Stimulated activated CD8-positive, alpha-beta memory T cell treated with anti-CD3 and anti-CD28 coated beads, Interleukin-15, amount 100 ng/mL, for 1 hour (primary cell): ENCODE data around the gene SETMAR.
"Not testable (repeated sequence)": the region's sequence is repeated elsewhere in the genome, so short reads cannot be mapped to it uniquely, and the experiment has no call there.

Experiments used
- DNase-seq: peaks from one replicate; pipeline ENCODE4 v3.0.0-alpha.2; 2020; ENCODE audit warnings: low read depth

Gene SETMAR

DNA sequence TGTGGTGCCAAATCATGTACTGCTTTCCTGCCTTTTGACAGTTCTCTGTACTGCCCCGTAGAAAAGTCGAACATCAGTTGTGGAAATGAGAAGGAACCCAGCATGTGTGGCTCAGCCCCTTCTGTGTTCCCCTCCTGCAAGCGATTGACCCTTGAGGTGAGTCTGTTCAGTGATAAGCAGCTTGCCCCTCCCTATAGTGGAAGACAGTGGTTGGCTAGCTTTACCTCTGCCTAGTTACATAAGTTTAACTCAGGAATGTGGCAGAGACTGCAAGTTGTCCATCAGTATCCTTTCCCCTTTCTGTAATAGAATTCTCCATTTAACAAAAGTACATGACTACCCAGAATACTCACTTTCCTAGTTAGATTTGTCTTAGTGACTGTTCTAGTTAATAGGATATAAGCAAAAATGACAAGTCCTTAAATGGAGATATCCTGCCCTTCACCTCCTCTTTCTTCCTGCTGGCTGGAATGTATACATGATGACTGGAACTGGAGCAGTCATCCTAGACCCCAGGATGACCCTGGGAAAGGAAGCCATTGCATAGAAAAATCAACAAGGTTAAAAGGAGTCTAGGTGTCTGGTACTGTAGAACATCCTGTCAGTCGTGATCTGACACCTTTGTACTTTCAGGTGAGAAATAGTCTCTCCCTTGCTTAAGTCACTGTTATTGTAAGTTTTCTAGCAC, 10.6 kb downstream of the SETMAR start:
- DNase-seq, result no peak

DNA sequence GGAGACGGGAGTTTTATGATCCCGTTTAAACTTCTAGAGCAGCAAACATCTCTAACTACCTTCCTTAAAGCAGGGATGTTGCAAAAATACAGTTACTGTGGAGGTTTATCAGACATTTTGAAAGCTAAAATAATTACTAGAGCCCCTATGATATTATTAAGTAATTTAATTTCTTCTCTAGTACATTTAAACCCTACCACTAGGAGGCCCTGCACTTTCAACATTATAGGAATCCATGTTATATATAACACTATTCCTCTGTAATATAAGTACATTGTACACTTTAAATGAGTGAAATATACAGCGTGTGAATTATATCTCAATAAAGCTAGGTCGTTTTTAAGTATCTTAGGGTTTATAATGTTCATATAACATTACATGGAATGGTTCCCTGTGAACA, 11.5 kb downstream of the SETMAR start:
- no peak for DNase-seq

GRCh38 chr3:4320096-4320911, 17.1 kb downstream of the SETMAR start:
- no peak for DNase-seq

- no peak for DNase-seq
Observed at GRCh38 chr3:4321732-4322131, 18.6 kb downstream of the SETMAR start.

DNA sequence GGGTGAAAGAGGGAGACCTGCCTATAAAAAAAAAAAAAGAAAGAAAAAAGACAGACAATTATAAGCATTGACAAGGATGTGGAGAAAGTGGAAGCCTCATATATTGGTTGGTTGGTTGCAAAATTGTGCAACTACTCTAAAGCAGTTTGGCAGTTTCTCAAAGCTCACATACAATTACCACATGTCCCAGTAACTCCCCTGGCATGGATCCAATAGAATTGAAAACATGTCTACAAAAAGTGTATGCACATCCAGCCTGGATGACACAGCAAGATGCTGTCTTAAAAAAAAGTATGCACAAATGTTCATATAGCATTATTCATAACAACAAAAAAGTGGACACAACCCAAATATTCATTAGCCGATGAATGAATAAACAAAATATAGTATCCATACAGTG, 19.5 kb downstream of the SETMAR start:
- DNase-seq, result no peak

DNA sequence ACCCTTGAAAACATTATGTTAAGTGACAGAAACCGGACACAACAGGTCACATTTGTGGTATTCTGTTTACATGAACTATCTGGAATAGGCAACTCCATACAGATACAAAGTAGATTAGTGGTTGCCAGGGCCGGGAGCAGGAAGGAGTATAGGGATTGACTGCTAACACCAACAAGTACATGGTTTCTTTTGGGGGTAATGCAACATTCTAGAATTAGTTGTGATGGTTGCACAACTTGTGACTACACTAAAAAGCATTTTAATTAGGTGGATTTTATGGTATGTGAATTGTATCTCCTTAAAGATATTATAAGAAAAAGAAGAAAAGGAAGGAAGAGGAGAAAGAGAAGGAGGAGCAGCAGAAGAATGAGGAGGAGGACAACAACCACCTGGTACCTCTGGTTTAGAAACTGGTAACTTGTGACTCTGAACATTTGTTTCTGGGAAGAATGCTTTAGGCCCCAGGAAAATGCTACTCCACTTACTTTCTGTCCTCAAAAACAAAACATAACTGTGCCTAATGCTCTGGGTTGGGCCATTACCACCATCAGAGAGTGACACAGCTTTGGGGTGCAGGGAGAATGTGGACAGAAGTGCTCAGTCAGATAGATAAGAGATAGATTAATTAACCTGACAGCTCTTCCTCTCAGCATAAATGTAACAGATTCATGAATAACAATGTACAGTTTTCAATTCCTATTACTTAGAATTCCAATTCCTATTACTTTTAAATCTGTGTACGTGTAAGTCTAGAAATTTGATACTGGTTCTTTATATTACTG, 20.3 kb downstream of the SETMAR start:
- DNase-seq, result no peak

DNA sequence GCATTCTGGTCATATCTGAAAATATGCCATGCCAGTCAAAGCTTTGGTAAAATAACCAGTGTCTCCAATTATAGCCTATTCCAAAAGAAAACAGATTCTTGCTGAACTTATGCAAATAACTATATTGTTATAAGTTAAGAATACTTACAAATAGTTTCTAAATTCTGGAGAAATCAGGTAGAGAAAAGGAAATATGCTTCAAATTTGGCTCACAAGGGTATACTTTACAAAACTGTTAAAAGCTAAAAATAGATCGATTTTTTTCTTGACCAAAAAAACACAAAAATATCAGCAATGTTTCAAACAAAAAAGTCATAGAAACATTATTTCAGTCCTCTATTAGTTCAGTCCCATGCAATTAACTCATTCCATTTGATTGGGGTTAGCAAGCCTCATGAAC, 23.7 kb downstream of the SETMAR start:
- DNase-seq, result no peak

DNA sequence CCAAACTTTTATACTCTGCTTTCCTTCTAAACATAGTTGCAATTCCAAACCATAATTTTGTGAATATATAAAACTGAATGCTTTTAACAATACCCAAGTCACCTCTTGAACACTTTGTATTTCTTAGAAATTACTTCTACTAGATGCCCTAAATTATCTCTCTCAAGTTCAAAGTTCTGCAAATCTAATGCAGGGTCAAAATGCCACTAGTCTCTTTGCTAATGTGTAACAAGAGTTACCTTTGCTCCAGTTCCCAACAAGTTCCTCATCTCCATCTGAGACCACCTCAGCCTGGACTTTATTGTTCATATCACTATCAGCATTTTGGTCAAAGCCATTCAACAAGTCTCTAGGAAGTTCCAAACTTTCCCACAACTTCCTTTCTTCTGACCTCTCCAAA, 26.6 kb downstream of the SETMAR start:
- DNase-seq, result not testable (repeated sequence)

DNA sequence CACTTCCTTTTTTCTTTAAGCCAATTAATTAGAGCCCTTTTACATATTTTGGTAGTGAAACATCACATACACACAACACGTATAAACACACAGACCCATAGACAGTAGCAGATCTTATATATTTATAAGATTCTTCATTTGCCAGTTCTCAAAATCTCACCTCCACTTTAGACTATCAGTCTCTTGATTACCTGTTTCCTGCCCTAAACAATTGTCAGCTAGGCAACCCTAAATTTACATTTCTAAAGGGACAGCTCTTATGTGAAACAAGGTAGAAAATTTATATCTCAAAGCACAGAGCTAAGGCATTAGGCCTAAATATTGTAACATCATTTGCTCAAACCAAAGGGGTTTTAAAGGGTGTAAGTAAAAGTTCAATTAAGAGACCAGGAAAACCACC, 28.9 kb downstream of the SETMAR start:
- no peak for DNase-seq

DNA sequence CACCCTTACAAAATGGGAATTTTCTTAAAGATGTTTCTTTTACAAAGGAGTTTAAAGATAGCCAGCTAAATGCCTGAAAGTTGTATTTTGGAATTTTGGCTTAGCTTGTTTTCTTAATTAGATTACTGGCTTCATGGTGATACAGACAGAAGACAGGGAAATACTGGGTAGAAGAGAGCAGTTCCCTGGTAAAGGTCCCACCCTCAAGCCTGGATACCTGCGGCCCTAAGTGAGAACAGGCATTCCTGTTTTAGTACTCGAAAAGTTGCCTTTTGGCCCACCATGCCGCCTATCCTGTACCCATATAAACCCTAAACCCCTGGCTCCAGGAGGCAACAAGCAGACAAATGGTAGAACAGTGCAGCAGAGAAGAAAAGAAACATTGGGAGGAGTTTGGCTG, 29.4 kb downstream of the SETMAR start:
- no peak for DNase-seq

GRCh38 chr3:4332991-4333390, 29.8 kb downstream of the SETMAR start:
- DNase-seq, result no peak

DNA sequence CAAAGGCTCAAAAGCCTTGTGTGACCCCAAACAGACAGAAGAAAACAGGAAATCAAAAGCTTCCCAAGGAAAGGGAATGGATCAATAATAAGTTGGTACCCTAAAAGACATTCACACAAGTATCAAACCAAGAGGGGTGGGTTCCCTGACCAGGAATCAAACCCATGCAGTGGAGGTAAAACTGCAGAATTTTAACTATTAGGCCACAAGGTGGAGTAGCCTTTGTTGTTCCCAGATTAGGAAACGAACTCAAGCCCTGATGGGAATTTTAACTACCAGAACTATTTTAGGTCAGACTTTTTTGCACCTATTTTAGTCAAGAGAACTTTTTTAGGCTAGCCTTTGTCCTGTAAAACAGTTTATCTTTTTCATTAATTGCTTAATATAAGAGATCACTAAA, 31.4 kb downstream of the SETMAR start:
- DNase-seq, result no peak

- DNase-seq, result no peak
Observed at GRCh38 chr3:4335840-4336562, 32.8 kb downstream of the SETMAR start.

DNA sequence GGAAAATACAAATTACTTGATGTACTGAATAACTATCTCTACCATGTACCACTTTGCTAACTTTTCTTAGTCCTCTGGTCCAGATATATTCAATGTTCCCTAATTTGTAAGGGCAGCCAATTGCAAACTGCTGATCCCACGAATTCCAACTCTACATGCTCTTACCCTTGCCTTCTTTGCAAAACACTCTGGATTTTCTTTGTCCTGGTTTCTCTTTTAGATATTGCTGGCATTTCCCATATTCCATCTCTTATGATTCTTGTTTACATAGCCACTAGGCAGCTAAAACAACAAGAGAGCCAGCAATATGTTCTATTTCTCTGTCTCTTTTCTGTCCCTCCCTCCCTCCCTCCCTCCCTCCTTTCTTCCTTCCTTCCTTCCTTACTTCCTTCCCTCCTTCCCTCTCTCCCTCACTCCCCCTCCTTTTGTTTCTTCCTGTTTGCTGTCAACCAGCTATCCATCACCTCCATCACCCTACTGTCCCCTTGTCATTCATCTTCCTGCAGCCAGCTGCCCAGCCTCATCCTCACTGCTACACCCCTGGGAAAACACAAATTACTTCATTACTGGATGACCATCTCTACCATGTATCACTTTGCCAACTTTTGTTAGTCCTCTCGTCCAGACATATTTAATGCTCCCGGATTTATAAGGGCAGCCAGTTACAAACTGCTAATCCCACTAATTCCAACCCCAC, 33.8 kb downstream of the SETMAR start:
- DNase-seq, result no peak

- DNase-seq, result no peak
Observed at GRCh38 chr3:4338751-4339150, 35.6 kb downstream of the SETMAR start.

- DNase-seq, result no peak
Observed at GRCh38 chr3:4340077-4340410, 36.9 kb downstream of the SETMAR start.

DNA sequence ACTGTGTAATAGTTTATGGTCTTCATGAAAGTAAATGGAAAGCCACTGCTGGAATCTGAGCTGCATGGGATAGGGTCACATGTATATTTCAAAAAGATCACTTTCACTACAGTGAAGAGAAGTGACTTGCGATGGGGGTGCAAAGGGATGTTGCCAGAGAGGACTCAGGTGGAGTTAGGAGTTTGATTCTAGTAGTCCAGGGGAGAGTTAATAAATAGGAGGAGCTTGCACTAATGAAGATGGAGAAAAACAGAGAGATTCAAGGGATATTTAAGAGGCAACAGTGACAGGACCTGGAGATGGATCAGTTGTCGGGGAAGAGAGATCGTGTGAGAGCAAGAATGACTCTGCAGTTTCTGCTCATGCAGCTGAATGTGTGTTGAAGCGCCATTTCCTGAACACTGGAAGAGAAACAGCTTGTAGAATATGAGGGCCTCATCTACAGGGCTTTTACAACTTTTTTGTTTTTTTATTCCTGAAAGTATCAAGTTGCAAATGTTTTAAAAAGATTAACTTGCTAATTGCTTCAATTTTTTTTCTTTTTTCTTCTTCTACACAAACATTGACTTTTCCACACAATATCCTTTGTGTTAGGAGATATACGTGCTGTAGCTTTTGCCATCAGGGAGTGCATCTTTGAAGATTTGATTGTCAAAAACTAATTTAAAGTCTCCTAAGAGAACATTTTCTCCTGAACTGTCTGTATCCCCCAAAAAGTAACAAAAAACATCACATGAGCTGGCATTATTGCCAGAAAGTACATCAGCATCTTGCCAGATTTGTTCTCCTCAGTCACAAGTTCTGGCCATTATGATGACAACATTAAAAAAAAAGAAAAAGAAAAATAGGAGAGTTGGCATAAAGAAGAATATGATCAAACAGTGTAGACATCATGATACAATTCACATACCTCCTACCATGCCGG, 37.5 kb downstream of the SETMAR start:
- DNase-seq, result no peak

DNA sequence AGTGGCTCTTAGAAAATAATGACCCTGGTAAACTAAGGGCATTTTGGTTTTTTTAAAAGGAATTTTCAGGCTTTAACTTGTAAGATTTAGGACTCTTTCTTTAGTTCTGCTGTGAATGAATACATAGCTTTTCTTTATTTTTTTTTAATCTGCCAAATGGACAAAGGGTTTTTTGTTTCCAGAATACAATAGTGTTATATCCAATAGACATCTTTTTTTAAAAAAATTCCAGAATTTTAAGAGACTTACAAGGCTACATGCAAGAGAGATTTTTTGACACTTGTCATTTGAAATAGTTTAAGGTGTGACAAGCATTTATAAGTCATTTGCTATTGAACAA, 38.1 kb downstream of the SETMAR start:
- DNase-seq, result no peak

DNA sequence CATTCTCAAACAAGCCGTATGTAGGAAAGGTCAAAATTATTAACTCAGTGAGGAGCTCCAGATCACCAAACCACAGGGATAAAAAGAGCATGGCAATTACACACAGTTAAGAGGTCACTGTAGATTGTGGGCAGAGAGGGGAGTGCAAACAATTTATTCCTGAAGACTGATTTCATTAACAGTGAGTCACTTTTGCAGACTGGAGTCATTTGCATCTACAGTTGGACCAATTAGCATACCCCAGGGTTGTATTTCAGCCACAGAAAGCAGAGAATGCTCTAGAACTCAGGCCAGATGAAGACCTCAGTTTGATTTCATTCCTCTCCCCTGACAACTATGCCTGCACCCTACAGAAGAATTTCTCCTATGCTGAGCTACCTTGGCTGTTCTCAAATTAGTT, 40.1 kb downstream of the SETMAR start:
- no peak for DNase-seq

- DNase-seq, result peak; percentile 4
Observed at GRCh38 chr3:4350789-4351163, 47.6 kb downstream of the SETMAR start.
